ENCODE results near the gene MCF2.

MCF2 gene

DNA sequence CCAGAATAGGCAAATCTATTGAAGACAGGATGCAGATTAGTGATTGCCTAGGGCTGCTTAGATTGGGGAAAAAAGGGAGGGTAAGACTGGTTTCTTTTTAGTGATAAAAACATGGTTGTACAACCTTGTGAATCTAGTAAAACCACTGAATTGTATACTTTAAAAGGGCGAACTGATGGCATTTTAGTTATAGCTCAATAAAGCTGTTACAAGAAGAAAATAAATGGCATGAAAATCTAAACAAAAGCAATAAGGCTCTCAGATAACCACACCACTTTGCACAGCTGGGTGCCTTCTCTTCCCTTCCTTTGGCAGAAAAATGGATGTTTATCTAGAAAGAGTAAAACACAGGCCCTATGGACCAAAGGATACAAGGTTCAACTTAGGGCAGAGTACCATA lies 107.9 kb downstream of the MCF2 start:
- DNase-seq (ENCODE audit: low spot score): no peak

DNA sequence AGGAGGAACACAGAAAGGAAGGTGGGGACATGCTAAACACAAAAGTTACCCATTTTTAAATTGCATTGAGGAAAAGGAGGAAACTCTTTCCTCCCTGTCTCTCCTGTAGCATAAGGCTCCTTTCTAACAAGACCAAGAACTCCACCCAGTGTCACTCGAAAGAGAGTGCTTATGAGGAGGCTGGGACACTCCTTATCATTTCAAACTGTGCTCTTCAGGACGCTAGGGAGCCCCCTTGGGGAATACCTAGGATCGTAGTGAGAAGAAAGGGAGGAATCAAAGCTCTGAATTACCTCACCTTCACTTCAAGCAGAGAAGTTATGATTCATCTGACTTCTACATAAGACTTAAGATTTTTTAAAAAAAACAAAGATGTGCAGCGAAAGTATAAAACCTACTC lies 111.9 kb downstream of the MCF2 start:
- DNase-seq (ENCODE audit: low spot score): no peak

DNA sequence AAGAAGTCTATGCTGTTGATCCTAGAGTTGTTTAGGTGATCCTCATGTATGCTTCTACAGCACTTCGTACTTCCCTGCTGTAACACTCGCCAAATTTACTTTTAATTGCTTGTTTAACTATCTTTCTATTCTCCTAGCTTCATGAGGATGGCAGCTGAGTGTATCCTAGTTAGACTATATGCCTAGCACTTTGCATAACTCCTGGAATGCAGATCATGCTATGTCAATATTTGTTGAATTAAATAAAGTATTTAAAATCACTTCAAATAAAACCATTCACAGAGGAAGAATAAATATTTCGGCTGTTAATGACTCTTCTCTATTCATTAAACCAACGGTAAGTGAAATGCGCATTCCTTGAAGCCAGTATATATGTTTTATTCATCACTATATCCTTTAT lies 122.4 kb downstream of the MCF2 start:
- DNase-seq (ENCODE audit: low spot score): no peak

DNA sequence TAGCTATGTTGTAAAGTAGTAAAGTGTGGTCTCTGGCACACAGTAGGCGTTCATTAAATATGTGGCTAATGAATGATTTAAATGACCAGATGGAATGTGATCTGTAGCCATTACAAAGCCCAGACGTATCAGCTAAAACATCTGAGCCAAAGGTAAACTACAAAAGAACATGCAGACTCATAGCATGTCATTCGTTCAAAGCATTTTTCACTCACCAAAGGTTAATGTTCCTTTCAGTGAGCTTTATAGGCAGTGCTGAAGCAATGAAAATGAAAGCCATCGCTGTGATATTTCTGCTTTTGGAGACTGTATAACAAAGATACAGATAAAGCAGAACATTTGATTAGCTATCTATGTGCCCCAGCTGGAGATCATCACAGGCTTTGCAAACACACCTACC lies 126.9 kb downstream of the MCF2 start:
- no peak for DNase-seq (ENCODE audit: low spot score)

DNA sequence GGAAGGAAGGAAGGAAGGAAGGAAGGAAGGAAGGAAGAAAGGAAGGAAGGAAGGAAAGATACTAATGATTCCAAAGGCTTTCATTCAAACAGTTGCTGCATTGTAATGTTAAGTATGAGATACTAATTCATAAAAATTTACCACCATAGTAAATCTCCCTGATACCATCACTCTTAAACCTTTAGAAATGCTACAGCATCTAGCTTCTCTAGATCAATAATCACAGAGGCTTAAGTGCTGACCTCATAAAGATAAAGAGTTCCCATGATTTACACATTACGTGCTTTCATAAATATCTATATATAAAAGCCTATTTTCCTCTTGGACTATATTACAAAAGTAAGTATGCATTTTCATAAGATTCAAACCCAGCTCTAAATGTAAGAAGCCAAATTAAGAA lies 141.0 kb downstream of the MCF2 start:
- no peak for DNase-seq (ENCODE audit: low spot score)

DNA sequence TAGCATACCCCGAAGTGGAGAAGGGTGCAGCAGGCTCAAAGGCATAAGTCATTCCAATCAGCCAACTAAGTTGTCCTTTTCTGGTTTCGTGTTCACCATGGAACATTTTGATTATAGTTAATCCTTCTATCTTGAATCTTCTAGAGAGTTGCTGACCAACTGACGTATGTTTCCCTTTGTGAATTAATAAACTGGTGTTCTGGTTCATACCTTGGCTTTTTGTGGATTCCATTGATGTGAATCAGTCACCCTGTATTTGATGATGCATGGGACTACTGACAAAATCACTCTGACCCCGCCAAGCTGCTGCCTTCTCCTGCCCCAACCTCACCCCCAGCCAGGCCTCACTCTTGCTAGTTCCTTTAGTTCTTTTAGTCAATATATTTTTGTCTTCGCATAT lies 144.7 kb downstream of the MCF2 start:
- no peak for DNase-seq (ENCODE audit: low spot score)

DNA sequence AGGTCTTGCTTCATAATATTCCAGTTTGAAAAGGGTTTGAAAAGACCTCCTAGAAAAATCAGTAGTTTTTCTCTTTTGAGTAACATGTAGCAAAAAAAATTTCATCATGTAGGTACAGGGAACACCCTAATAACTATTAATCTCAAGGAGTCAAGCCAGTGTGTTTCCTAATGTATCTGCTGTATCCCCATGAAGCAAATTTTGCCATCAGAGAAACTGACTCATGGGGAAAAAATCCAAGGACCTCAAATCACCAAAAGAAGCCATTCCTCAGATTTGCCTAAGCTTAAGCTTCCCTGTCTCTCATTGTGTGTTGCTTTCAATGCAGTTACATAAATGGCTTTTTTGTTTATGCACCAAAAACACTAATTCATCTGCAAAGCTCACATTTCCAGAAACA lies 147.7 kb downstream of the MCF2 start:
- no peak for DNase-seq (ENCODE audit: low spot score)

DNA sequence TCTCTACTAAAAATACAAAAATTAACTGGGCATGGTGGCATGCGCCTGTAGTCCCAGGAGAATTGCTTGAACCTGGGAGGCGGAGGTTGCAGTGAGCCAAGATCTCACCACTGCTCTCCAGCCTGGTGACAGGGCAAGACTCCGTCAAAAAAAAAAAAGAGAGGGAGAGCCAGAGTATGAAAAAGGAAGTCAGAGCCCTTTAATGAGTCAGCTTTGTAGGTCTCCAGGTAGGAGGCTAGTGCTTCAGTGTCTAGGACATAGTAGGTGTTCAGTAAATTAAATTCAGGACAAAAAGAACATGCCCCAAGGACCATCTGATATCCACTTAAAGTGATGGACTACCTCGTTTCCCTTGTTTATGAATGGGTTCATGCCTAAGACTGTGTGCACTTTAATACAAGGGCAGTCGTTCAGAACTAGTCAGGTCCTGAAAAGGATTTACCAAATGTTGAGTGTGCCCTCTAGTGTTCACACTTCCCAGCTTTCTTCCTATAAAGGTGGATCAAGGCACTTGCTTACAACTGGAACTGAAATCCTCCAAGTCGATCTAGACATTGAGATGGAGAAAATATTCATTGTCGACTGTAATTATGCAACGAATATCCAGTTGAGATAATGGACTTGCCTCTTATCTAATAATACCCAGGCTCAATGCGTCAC lies 148.5 kb downstream of the MCF2 start:
- DNase-seq (ENCODE audit: low spot score): no peak

DNA sequence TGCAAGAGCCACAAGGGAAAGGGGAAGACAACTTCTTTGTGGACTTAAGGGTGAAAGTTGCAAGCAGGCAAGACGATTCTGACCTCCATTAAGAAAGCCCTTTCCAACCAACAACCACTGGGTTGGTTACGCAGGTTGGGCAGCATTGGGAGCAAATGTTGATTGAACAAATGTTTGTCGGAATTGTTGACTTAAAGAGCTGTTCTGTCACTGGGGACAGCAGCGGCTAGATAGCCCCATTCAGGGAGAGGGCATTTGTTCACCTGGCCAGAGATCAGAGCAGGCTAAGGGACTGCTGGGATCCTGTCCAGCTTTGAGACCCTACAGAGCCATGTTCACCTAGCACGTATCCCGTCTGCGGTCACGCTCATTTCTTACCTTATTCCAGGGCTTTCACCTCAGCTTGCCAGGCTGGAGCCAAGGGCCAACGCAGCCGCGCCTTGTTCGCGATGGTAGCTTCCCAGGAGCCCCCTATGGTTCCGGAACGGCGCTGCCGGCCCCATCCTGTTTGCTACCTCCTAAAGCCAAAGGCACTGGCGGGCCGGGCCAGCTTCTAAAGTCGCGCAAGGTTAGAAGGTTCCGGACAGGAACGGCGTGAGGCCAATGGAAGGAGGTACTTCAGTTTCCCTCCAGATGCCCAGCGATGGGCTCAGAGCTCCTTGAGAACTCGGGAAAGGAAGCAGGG lies 152.8 kb downstream of the MCF2 start:
- DNase-seq (ENCODE audit: low spot score): no peak

DNA sequence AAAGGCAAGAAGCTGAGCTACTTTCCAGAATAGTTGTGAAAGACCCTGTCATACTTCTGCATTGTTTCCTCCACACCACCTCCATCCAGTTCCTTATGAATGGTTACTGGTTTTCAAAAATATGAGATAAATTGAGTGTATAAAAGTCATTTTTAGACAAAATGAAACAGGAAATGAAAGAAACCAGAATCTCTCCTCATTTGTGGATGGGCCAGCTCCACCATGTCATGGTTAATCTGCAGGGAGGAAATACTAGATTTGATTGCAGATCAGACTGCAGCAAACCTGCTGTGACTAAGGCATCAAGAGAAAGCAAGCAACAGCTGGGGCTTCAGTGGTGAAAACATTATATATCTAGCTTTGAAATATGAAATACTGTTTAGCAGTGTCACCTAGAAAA lies 153.6 kb downstream of the MCF2 start:
- no peak for DNase-seq (ENCODE audit: low spot score)

DNA sequence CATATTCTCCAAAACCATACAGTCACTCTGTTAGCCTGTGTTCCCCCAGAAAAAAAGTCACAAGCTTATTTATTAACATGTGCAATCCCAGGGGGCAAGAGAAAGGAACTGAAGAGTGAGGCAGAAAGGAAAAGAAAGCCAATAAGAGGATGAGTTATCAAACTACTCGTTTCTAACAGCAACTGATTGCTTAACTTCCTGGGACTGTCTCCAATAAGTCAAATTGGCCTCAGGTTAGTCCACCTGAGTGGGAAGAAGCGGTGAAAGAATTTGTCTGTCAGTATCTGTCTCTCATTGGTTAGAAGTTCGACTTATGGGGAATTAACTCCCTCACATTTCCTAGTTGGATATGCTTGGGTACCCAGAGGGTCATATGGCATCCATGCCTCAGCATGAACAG lies 163.4 kb downstream of the MCF2 start:
- DNase-seq (ENCODE audit: low spot score): no peak

DNA sequence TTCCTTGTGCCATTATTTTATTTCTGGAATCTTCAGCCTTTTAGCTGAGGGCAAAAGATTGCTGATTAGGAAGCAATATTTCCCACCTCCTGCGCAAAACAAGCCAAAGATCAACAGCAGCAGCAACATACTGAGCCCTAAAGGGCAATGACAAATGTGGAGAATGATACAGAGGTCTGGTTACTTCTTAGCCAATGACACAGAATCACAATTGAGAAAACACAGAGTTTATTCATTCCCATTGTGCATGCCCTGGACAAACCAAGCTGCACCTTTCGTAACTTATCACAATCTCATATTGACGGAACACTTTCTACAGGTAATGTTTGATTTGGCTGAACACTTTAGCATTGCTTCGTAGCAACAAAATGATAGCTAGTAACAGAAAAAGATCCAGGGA lies 164.0 kb downstream of the MCF2 start:
- no peak for DNase-seq (ENCODE audit: low spot score)

DNA sequence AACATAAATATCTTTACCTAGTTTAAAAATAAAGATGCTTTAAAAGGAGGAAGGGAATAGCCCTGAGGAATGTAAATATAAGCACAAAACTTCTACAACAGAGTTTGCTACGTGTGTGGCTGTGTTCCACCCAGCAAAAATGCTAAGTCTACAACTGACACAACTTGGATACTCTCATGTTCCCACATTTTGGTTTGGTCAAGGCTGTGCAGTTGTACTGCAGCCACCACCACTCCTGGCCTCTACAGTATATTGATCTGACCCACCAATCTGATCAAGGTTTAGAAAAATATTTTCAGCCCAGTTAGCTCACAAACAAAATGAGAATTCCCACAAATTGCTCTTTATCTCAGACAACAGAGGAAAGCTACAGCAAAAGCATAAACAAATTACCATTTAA lies 165.3 kb downstream of the MCF2 start:
- no peak for DNase-seq (ENCODE audit: low spot score)

DNA sequence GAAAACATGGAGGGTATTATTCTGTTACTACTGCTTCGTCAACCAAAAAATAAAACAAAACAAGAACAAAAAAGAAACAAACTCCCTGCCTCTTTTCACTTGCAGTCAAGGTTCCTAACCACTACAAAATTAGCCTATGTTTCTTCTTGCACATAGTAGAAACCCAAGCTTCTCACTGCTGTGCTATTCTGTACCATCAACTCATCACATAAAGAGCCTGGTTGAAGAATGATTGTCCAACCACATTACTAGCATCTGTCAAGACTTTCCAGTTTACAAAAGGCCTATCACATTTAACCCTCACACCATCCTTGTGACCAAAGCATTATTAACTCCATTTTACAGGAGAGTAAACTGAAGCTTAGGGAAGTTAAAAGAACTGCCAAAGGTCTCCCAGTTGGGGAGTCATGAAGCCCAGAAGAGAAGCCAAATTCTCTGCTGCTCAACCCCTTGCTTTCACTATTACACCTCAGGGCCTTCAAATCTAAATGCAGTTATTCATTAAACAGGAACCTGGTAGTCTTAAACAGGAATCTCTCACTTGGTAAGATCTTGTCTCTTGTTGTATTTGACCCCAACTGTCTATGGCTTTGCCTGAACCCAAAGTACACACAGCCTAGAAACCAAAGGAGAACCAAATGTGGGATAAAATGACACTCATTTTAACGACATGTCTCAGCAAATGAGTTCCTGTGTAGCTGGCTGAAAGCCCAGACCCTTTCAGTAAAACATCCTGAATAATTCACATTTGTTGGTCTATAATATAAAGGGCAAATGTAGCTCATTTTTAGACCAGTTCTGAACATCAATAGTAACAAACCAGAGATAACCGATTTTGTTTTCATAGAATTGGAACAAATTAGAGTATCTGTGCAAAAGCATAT lies 168.8 kb downstream of the MCF2 start:
- no peak for DNase-seq (ENCODE audit: low spot score)

DNA sequence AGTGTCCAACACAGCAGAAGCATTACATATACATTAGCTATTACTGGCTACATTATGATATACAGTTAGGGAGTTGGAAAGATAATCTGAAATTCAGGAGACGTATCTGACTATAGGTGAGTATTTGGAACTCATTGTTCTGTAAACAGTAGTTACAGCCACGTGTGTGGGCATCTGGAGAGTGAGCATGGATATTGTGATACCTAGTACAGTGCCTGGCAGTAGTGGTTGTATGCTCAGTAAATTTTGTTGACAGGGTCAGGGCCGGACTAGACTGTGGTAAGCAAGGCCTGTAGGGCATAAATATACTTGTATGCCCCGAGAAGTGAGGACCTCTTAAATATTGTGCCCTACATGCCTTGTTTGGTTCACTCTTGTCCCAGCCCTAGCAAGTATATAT lies 174.5 kb downstream of the MCF2 start:
- DNase-seq (ENCODE audit: low spot score): no peak

DNA sequence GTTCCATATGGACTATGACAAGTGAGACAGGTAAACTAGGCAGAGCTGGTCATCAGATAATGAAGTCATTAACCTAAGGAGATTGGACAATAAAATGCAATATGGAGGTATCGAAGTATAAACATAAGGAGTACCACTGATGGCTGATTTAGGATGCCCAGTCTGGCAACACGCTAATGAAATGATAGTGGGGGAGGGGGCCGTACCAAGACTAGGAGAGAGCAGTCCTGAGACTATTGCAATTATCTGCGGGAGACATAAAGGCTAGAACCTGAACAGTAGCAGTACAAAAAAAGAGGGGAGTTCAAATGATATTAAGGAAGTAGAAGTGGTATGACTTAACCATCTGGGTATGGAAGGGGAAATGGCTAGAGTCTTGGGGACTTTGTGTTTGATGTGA lies 175.1 kb downstream of the MCF2 start:
- DNase-seq (ENCODE audit: low spot score): no peak

Data from hematopoietic multipotent progenitor cell treated with erythropoietin and hydrocortisone succinate and interleukin-3 and kit ligand, for 17 days (in vitro differentiated cells).